Jurkat, Clone E6-1 (cell line): ENCODE data around the gene BMF.
"Not testable (repeated sequence)": the region's sequence is repeated elsewhere in the genome, so short reads cannot be mapped to it uniquely, and the experiment has no call there.

Source experiments
- DNase-seq: peaks from one replicate; pipeline ENCODE4 v3.0.0-alpha.2; 2011; ENCODE audit warnings: low read depth, low spot score
- H3K4me3 ChIP-seq: 2 replicates; pipeline ENCODE4 v1.5.1; 2011; ENCODE audit warnings: mild to moderate bottlenecking, low read length, control low read depth, moderate library complexity

The BMF gene

GRCh38 chr15:40130799-40131502, 22.3 kb upstream of the BMF start:
- H3K4me3 ChIP-seq = no peak overlapping the region

GRCh38 chr15:40130118-40130517, 21.4 kb upstream of the BMF start:
- no peak overlapping the region for H3K4me3 ChIP-seq
- no peak for DNase-seq

More at GRCh38 chr15:40130799-40131502, 22.3 kb upstream of the BMF start:
- DNase-seq = no peak

GRCh38 chr15:40128766-40129660, 20.3 kb upstream of the BMF start:
- H3K4me3 ChIP-seq = no peak overlapping the region
- DNase-seq = no peak

- no peak overlapping the region for H3K4me3 ChIP-seq
- no peak for DNase-seq
Observed at GRCh38 chr15:40125950-40126349, 17.3 kb upstream of the BMF start.

- not testable (repeated sequence) for DNase-seq, H3K4me3 ChIP-seq
Observed at GRCh38 chr15:40124807-40125285, 16.2 kb upstream of the BMF start.

- not testable (repeated sequence) for H3K4me3 ChIP-seq, DNase-seq
Observed at GRCh38 chr15:40124333-40124732, 15.7 kb upstream of the BMF start.

GRCh38 chr15:40123863-40124262, 15.2 kb upstream of the BMF start:
- not testable (repeated sequence) for H3K4me3 ChIP-seq, DNase-seq

GRCh38 chr15:40122989-40123388, 14.3 kb upstream of the BMF start:
- DNase-seq, H3K4me3 ChIP-seq: not testable (repeated sequence)

GRCh38 chr15:40121911-40122638, 13.4 kb upstream of the BMF start:
- DNase-seq = no peak
- no peak overlapping the region for H3K4me3 ChIP-seq

- no peak overlapping the region for H3K4me3 ChIP-seq
- DNase-seq = no peak
Observed at GRCh38 chr15:40118473-40118872, 9.8 kb upstream of the BMF start.

GRCh38 chr15:40115670-40116093, 7.0 kb upstream of the BMF start:
- peak; percentile 89 for DNase-seq

GRCh38 chr15:40115106-40115505, 6.4 kb upstream of the BMF start:
- DNase-seq = not testable (repeated sequence)
- H3K4me3 ChIP-seq = peak overlapping the region; percentile 36; the same call in 1 of the 2 replicates

More at GRCh38 chr15:40115670-40116093, 7.0 kb upstream of the BMF start:
- peak overlapping the region; percentile 36 for H3K4me3 ChIP-seq

GRCh38 chr15:40114218-40114617, 5.5 kb upstream of the BMF start:
- no peak overlapping the region for H3K4me3 ChIP-seq
- no peak for DNase-seq

- DNase-seq = no peak
- H3K4me3 ChIP-seq = no peak overlapping the region
Observed at GRCh38 chr15:40112789-40113188, 4.1 kb upstream of the BMF start.

GRCh38 chr15:40111888-40112287, 3.2 kb upstream of the BMF start:
- H3K4me3 ChIP-seq = no peak overlapping the region
- no peak for DNase-seq

- DNase-seq = no peak
- no peak overlapping the region for H3K4me3 ChIP-seq
Observed at GRCh38 chr15:40110866-40111550, 2.3 kb upstream of the BMF start.

- DNase-seq = no peak
- H3K4me3 ChIP-seq = peak overlapping the region; percentile 62
Observed at GRCh38 chr15:40108061-40108854, 421 bp downstream of the BMF start.
